T1000 (cell line): ENCODE data around the gene MYL6B.

ENCODE experiments used
- DNase-seq: peaks from one replicate; lab custom pipeline; 2025; ENCODE audit warnings: mixed read lengths; lab: John Stamatoyannopoulos, UW

MYL6B gene

DNA sequence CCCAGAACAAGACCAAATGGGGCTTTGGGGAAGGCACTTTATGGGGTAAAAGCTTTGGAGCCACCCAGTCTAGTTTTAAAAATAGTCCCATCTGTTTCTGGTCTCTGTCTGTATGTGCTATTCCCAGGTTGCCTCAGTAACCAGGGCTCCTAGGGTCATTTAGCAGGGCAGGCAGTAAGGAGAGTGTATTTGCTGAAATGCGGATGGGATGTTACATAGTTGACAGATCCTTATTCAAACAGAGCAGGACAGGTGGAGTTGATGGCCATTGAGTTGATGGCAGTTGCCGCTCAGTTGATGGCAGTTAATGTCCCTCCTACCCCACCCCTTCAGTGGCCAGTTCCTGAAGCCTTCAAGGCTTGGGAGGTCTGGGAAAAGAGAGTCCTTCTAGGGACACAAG lies 29.8 kb upstream of the MYL6B start:
- DNase-seq: no peak

DNA sequence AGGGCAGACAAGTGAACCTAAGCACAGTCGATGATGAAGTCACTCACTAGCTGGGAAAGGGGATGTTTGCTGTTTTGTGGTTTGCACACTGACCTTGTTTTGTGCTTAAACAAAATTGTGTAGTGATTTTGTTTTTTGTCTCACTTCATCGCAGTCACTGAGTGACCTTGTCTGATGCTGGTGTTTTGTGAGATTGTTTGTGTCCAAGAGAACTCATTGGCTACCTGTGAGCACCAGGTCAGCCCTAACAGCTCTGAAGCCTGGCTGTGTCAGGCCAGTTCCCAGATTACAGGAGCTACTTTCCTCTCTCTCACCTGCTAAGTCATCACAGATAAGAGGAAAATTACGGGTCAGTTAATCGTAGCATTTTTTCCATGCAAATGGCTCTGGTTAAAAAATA lies 28.3 kb upstream of the MYL6B start:
- no peak for DNase-seq

DNA sequence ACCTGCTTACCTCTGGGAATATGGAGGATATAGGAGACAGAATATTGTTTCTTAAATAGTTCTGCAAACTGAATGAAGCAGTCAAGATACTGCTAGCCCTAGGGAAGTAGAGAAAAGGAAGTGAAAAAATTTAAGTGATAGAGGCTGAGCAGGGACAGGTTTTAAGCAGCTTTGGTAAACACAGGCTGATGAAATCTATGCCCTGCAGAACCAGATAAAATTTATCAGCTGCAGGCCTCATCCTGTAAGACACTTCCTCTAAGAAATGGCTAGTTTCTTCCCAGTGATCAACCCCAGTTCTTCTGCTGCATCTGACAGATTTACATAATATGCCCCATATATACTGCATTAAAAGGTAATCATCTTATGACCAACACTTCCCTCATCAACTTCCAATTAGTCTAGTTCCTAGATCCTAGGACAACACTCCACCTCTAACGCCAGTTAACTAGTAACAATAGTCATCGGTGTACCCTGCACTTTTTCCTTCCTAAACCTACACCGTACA lies 25.6 kb upstream of the MYL6B start:
- DNase-seq: no peak

GRCh38 chr12:56127485-56127887 lies 24.9 kb upstream of the MYL6B start:
- DNase-seq: no peak

GRCh38 chr12:56127888-56128669 lies 24.3 kb upstream of the MYL6B start, which contains the start of gene ESYT1:
Gene ESYT1 (plus strand): TSS chr12:56128267. CDS start chr12:56128320, 53 bp downstream.
- peak; percentile 99 for DNase-seq

GRCh38 chr12:56128670-56129205 lies 23.6 kb upstream of the MYL6B start:
- DNase-seq: no peak

GRCh38 chr12:56129206-56129941 lies 23.0 kb upstream of the MYL6B start:
- no peak for DNase-seq

- DNase-seq: no peak
Observed at GRCh38 chr12:56129942-56130495, 22.4 kb upstream of the MYL6B start.

DNA sequence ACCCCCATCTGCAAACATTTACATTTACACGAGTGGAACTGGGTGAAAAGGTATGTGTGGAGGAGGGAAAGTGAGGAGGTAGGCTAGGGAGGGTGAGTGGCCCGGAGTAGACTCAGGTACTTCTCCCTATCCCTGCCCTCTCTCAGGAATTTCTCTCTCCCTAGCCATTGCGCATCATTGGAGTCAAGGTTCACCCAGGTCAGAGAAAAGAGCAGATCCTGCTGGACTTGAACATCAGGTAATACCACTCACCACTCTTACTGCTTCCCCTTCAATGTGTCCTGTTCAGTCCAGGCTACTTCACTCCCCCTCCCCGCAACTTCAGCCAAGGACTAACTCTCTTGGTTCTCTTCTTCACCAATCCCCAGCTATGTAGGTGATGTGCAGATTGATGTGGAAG lies 21.5 kb upstream of the MYL6B start:
- no peak for DNase-seq

- DNase-seq: no peak
Observed at GRCh38 chr12:56134897-56135296, 17.5 kb upstream of the MYL6B start.

GRCh38 chr12:56137853-56138571 lies 14.4 kb upstream of the MYL6B start:
- no peak for DNase-seq

- no peak for DNase-seq
Observed at GRCh38 chr12:56141946-56142784, 10.2 kb upstream of the MYL6B start.

- DNase-seq: no peak
Observed at GRCh38 chr12:56143217-56143616, 9.2 kb upstream of the MYL6B start.

DNA sequence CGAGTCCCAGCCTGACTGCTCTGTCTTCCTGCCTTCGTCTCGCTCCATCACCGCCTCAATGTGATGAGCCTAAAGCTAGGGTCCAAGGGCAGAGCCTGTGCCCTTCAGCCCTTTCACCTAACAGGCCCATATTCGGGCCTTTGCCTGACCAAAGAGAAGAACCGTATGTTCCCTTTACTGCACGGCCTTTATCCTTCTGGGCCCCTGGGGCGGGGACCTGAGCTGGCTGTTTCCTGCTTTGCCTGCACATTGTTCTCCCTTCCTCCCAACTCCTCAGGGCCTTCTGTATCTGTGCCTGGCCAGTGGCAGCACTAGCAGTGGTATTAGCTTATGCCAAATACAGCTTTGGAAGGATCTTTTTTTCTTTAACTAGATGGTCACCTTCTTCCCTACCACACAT lies 8.5 kb upstream of the MYL6B start:
- no peak for DNase-seq

- no peak for DNase-seq
Observed at GRCh38 chr12:56145217-56145616, 7.2 kb upstream of the MYL6B start.

DNA sequence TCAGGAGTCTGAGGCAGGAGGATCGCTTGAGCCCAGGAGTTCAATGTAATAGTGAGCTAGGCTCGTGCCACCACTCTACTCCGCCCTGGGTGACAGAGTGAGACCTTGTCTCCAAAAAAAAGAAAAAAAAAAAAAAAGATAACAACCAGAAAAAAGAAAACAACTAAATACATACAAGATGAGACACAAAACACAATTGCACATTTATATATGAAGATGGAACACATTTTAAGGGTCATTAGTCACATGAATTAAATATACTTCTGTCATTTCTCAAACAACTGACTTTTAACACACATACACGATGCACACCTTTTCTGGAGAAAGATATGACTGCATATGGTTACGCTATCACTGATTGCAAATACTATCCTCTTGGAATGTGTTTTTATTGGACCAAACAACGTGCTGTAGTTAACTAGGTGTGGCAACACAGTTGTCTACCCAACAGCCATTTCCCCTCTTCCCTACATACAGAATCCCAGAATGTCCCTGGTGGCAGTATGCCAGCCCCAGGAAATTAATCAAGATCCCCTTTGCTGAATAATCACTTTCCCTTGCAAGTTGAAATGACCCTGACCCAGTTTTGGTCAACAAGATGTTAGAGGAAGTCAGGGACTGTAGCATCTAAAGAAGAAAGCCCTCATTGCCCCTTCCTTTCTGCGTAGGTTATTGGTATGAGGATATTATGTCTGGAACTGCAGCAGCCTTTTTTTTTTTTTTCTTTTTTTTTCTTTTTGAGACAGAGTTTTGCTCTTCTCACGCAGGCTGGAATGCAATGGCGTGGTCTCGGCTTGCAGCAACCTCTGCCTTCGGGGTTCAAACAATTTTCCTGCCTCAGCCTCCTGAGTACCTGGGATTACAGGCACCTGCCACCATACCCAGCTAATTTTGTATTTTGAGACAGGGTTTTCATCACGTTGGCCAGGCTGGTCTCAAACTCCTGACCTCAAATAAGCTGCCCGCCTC lies 5.6 kb upstream of the MYL6B start:
- DNase-seq: no peak

GRCh38 chr12:56150563-56150962 lies 1.8 kb upstream of the MYL6B start:
- no peak for DNase-seq

- DNase-seq: no peak
Observed at GRCh38 chr12:56151672-56152131, 685 bp upstream of the MYL6B start.
